Chondrocyte (in vitro differentiated cells): ENCODE data around the gene ARHGDIB. TPM values are rescaled to one million over a fixed set of nuclear protein-coding genes. Genes with fewer than 3 reads are reported as not detected.

Source experiments
- DNase-seq: peaks from one replicate; pipeline ENCODE4 v3.0.0; 2021; ENCODE audit warnings: mixed read lengths, low spot score
- H3K27ac Mint-ChIP-seq: one replicate; pipeline ENCODE4 v1.8.0; 2021; ENCODE audit warnings: mild to moderate bottlenecking, moderate library complexity, mixed read lengths; ENCODE audit not compliant: unreplicated experiment
- H3K27me3 Mint-ChIP-seq: 2 replicates; pipeline ENCODE4 v1.8.0; 2021; ENCODE audit warnings: low read depth, mixed read lengths
- H3K36me3 Mint-ChIP-seq: 2 replicates; pipeline ENCODE4 v1.8.0; 2021; ENCODE audit warnings: low read depth, mixed read lengths
- H3K4me1 Mint-ChIP-seq: 2 replicates; pipeline ENCODE4 v1.8.0; 2021; ENCODE audit warnings: low read depth, mild to moderate bottlenecking, mixed read lengths
- H3K4me3 Mint-ChIP-seq: one replicate; pipeline ENCODE4 v1.8.0; 2021; ENCODE audit warnings: mild to moderate bottlenecking, moderate library complexity, mixed read lengths; ENCODE audit not compliant: unreplicated experiment
- H3K9me3 Mint-ChIP-seq: 2 replicates; pipeline ENCODE4 v1.8.0; 2021; ENCODE audit warnings: low read depth, mixed read lengths
- total RNA-seq: library from RNA; stranded (reverse); gene quantifications from 3 replicates; pipeline ENCODE4 v1.2.1, GENCODE V29; 2021
- TF ChIP-seq, protein P1 (sequence below): fragments of 200-600 bp; sonication (generic); IDR thresholded peaks from 2 replicates; pipeline ENCODE4 v1.5.0; 2021; ENCODE audit warnings: antibody characterized with exemption, mild to moderate bottlenecking, moderate library complexity

ARHGDIB gene
- total RNA-seq, 1 donor from 2014 or later = 5.2 TPM

DNA sequence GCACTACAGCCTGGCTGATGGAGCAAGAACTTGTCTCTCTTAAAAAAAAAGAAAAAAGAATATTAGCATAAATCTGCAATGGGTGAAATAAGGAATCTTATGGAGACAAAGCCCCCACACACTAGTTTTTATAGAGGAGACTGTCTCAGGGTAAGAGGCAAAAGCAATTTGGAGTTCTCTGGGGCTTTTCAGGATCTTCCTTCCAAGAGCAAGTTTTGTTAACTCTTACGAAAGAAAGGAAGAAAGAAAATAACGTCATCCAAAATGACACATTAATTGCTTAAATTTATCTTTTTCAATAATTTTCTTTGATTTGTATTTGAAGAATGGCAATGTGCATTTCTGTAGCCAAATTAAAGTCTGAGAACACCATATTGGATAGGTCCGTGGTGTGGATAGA lies 15.3 kb upstream of the ARHGDIB start:
- DNase-seq = no peak
- no peaks in the 10 kb centered on the region for H3K27me3 Mint-ChIP-seq
- no peak overlapping the region for H3K27ac Mint-ChIP-seq
- H3K9me3 Mint-ChIP-seq = no peaks in the 10 kb centered on the region
- H3K4me1 Mint-ChIP-seq = no peaks in the 10 kb centered on the region
- H3K4me3 Mint-ChIP-seq = no peak overlapping the region
- H3K36me3 Mint-ChIP-seq = no peaks in the 10 kb centered on the region
- TF ChIP-seq, protein P1, sequence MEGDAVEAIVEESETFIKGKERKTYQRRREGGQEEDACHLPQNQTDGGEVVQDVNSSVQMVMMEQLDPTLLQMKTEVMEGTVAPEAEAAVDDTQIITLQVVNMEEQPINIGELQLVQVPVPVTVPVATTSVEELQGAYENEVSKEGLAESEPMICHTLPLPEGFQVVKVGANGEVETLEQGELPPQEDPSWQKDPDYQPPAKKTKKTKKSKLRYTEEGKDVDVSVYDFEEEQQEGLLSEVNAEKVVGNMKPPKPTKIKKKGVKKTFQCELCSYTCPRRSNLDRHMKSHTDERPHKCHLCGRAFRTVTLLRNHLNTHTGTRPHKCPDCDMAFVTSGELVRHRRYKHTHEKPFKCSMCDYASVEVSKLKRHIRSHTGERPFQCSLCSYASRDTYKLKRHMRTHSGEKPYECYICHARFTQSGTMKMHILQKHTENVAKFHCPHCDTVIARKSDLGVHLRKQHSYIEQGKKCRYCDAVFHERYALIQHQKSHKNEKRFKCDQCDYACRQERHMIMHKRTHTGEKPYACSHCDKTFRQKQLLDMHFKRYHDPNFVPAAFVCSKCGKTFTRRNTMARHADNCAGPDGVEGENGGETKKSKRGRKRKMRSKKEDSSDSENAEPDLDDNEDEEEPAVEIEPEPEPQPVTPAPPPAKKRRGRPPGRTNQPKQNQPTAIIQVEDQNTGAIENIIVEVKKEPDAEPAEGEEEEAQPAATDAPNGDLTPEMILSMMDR = no peak

DNA sequence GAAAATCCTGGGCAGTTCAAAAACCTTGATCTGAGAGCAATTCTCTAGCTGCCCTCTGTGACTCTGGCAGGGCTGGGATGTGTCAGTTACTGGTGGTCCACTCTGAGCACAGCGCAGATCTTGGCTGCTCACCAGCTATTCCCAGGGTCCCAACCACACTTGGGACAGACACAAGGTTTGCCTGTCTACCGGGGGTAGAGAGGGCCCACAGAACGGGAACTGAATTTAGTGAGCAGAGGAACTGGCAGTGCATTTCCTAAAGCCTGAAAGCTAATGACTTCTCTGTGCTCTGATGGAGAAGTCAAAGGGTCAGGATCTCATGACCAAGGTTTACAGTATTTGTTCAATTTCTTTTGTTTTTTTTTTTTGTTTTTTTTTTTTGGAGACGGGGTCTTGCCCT lies 14.1 kb upstream of the ARHGDIB start:
- H3K27me3 Mint-ChIP-seq = no peaks in the 10 kb centered on the region
- peaks cover 4% of the 10 kb centered on the region for H3K4me1 Mint-ChIP-seq
- H3K4me3 Mint-ChIP-seq = no peak overlapping the region
- TF ChIP-seq, protein P1 = no peak
- H3K27ac Mint-ChIP-seq = no peak overlapping the region
- no peak for DNase-seq
- H3K9me3 Mint-ChIP-seq = no peaks in the 10 kb centered on the region
- no peaks in the 10 kb centered on the region for H3K36me3 Mint-ChIP-seq

DNA sequence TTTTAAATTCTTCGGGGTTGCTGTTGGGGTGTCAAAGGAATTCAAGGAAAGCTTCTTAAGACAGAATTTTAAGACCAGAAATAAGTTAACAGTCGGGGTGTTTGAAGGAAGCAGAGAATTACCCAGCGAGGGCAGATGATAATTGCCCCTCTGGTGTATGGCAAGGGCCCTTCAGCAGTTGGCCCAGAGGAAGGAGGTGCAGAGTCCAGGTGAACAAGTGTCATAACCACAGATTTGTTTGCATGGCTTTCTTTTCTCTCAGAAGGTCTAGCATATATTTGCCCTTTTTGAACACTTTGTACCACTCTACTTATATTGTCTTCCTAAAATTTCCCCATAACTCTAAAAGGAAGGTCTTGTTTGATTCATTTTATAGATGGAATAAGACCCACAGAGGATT lies 13.2 kb upstream of the ARHGDIB start:
- no peak for DNase-seq
- TF ChIP-seq, protein P1 = no peak
- H3K27me3 Mint-ChIP-seq = no peaks in the 10 kb centered on the region
- peaks cover 6% of the 10 kb centered on the region for H3K4me1 Mint-ChIP-seq
- H3K4me3 Mint-ChIP-seq = no peak overlapping the region
- H3K9me3 Mint-ChIP-seq = peaks cover 4% of the 10 kb centered on the region
- H3K36me3 Mint-ChIP-seq = no peaks in the 10 kb centered on the region
- H3K27ac Mint-ChIP-seq = no peak overlapping the region

DNA sequence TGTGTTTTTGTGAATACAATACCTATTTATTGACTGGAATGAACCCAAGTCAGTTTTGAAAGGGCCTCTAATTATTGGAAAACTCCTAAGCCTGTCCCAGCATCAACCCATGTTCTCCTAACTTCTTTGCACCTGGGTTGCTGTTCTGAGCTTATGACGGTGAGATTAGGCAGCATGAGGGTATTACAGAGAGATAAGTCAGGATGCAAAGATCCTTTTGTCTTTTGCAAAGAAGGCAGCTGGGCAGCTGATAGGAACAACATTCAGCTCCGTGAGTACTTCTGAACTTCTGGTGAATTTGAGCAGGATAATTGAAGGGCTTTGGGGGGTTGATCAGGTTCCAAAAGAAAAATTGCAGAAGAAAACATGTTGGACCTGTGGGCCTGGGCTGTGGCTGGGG lies 11.4 kb upstream of the ARHGDIB start, which contains the start of gene PDE6H:
Gene PDE6H (plus strand): TSS at position 227 of the 400 bp plus-strand sequence. CDS start 4,971 bp downstream, outside the sequence.
- H3K4me3 Mint-ChIP-seq = no peak within 1 kb of the TSS
- DNase-seq = no peak
- H3K9me3 Mint-ChIP-seq = peaks cover 4% of the 10 kb centered on the region
- H3K4me1 Mint-ChIP-seq = peaks cover 11% of the 10 kb centered on the region
- no peaks in the 10 kb centered on the region for H3K27me3 Mint-ChIP-seq
- no peaks in the 10 kb centered on the region for H3K36me3 Mint-ChIP-seq
- TF ChIP-seq, protein P1 = no peak
- H3K27ac Mint-ChIP-seq = no peak within 1 kb of the TSS

DNA sequence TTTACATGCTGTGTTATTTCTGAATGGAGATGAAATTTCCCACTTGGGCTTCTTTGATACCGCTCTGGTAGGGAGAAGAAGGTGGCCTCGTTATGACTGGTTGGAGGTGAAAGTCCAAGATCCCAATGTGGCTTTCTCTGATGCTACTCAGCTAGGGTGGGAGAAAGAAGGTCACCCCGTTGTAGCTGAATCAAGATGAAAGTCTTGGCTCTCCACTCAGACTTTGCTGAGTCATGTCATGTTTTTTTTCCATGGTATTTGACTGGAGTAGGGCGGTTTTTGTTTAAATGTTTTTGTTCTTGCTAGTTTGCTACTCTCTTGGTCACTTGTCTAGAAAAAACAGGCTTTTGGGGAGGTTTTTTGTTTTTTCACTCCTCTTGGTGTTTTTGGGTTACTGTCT lies 9.1 kb upstream of the ARHGDIB start:
- H3K9me3 Mint-ChIP-seq = peaks cover 4% of the 10 kb centered on the region
- no peak overlapping the region for H3K27ac Mint-ChIP-seq
- peaks cover 11% of the 10 kb centered on the region for H3K4me1 Mint-ChIP-seq
- TF ChIP-seq, protein P1 = no peak
- H3K27me3 Mint-ChIP-seq = no peaks in the 10 kb centered on the region
- no peak for DNase-seq
- H3K4me3 Mint-ChIP-seq = no peak overlapping the region
- no peaks in the 10 kb centered on the region for H3K36me3 Mint-ChIP-seq
